ENCODE results near the gene ZFP90. TPM values are rescaled to one million over a fixed set of nuclear protein-coding genes. Genes with fewer than 3 reads are reported as not detected.
A peak's percentile ranks its signal among the peaks of the same experiment; 100 is the strongest.

The ZFP90 gene
- total RNA-seq, 4 donors from 2014 or later = 8.2 to 36.6 (median 9.9) TPM

DNA sequence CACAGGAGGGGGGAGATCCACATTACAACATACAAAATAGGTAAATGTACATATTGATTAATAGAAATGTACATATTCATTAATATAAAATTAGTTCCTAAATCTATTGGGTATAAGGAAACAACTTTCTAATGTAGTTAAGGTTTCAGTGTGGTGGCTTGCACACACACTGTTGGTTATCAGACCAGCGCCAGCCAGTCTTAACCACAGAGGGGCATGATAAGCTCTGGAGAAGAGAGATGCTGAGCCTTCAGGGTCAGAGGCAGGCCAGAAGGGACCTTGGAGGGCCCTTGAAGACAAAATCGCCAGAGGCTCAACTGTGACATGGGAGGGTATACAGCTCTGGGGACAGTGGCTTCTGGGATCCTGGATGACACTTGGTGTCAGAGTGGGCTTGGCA is 10.9 kb upstream of the ZFP90 start:
- no peaks in the 10 kb centered on the region for H3K9me3 ChIP-seq
- ATAC-seq (peak in 1 of 2 donors; percentile 16), DNase-seq (no peak)
- no peak for TF ChIP-seq POLR2A (IDR thresholded peaks at IDR 0.05)
- TF ChIP-seq, protein P1, sequence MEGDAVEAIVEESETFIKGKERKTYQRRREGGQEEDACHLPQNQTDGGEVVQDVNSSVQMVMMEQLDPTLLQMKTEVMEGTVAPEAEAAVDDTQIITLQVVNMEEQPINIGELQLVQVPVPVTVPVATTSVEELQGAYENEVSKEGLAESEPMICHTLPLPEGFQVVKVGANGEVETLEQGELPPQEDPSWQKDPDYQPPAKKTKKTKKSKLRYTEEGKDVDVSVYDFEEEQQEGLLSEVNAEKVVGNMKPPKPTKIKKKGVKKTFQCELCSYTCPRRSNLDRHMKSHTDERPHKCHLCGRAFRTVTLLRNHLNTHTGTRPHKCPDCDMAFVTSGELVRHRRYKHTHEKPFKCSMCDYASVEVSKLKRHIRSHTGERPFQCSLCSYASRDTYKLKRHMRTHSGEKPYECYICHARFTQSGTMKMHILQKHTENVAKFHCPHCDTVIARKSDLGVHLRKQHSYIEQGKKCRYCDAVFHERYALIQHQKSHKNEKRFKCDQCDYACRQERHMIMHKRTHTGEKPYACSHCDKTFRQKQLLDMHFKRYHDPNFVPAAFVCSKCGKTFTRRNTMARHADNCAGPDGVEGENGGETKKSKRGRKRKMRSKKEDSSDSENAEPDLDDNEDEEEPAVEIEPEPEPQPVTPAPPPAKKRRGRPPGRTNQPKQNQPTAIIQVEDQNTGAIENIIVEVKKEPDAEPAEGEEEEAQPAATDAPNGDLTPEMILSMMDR (IDR thresholded peaks at IDR 0.05 in 4 of 5, conservative IDR thresholded peaks at IDR 0.05 in 1 of 5) = no peak
- intact Hi-C loops (cut with DNase I; ENCODE audit: low total_unique reads) (loop anchor here (2.0 to 5.0 kb wide), 2 partner anchors 315 to 604 kb away; partner anchors contain the start of genes CHTF8, TANGO6 and UTP4), in situ Hi-C loops (cut with MboI; ENCODE audit: low sequenced_read_pairs in 4 of 4) (loop anchor here (10.0 to 25.0 kb wide), 6 partner anchors 277 to 759 kb away; partner anchors contain the start of genes HAS3 (in 2 of the 4) and TANGO6 (in 2 of the 4))
- H3K4me1 ChIP-seq = peaks cover 9 to 13% of the 10 kb centered on the region in 2 donors
- no peaks in the 10 kb centered on the region for H3K27me3 ChIP-seq
- no peak overlapping the region for H3K4me3 ChIP-seq
- no peak overlapping the region for H3K27ac ChIP-seq
- H3K36me3 ChIP-seq = no peaks in the 10 kb centered on the region

DNA sequence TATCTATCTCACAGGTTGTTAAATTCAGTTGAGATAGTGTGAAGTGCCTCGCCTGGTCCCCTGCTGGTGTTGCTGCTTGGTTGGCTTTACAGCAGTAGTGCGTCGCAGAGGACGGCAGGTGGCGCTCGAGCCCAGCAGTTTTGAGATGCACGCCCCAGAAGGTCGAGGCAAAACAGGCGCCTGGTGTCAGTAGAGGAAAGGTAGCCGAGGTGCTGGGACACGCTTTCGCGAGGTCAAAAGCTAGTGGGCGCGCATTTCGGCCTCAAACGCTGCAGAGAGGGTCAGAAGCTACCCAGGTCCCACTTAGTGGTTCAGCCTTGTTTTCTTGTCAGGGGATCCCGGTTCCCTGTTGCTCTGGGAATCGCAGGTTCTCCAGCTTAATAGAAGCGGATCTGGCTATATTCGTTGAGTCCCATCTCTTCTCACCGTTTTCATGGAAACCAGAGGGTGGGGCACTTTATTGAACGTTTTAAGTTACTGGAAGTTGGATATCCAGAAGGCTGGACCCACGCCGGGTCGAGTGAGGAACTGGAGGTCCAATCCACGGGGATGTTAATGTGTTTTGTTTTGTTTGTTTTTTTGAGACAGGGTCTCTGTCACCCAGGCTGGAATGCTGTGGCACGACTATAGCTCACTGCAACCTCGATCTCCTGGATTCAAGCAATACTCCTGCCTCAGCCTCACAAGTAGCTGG is 10.3 kb upstream of the ZFP90 start:
- H3K27me3 ChIP-seq = no peaks in the 10 kb centered on the region
- H3K36me3 ChIP-seq = no peaks in the 10 kb centered on the region
- TF ChIP-seq, protein P1 (IDR thresholded peaks at IDR 0.05 in 4 of 5, conservative IDR thresholded peaks at IDR 0.05 in 1 of 5) = peak; percentile 82 to 94 (median 91)
- TF ChIP-seq POLR2A (IDR thresholded peaks at IDR 0.05) = no peak
- DNase-seq = peak; percentile 66 to 77
- peak; percentile 86 to 91 for ATAC-seq
- no peaks in the 10 kb centered on the region for H3K9me3 ChIP-seq
- in situ Hi-C loops (cut with MboI; ENCODE audit: low sequenced_read_pairs in 4 of 4) = loop anchor here (10.0 to 25.0 kb wide), 6 partner anchors 276 to 758 kb away; partner anchors contain the start of genes HAS3 (in 2 of the 4) and TANGO6 (in 2 of the 4)
- intact Hi-C loops (cut with DNase I; ENCODE audit: low total_unique reads) = loop anchor here (2.0 to 5.0 kb wide), 2 partner anchors 314 to 603 kb away; partner anchors contain the start of genes CHTF8, TANGO6 and UTP4
- H3K4me3 ChIP-seq = peak overlapping the region; percentile 23 to 28 (median 24)
- peaks cover 9 to 13% of the 10 kb centered on the region in 2 donors for H3K4me1 ChIP-seq
- H3K27ac ChIP-seq = no peak overlapping the region

DNA sequence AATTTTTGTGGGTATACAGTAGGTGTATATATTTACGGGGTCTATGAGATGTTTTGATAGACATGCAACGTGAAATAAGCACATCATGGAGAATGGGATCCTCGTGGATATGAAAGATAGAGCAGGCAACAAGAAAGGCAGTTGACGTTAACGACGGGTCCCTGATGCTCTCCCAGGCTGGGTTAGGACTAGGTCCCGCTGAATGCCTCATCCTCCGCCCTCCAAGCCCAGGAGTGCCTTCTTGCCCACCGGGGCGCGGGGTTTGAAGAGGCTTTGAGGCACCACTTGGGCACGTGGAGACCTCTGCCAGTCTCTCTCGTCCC is 9.5 kb upstream of the ZFP90 start:
- Histone ChIP-seq H3K27me3 (no peaks in the 10 kb centered on the region), H3K36me3 (no peaks in the 10 kb centered on the region), H3K4me3 (peak overlapping the region; percentile 67 to 88 (median 84)), H3K4me1 (peaks cover 9 to 13% of the 10 kb centered on the region in 2 donors), H3K9me3 (no peaks in the 10 kb centered on the region), H3K27ac (no peak overlapping the region)
- in situ Hi-C loops (cut with MboI; ENCODE audit: low sequenced_read_pairs in 4 of 4) (loop anchor here (10.0 to 25.0 kb wide), 6 partner anchors 275 to 758 kb away; partner anchors contain the start of genes HAS3 (in 2 of the 4) and TANGO6 (in 2 of the 4)), intact Hi-C loops (cut with DNase I; ENCODE audit: low total_unique reads) (loop anchor here (2.0 to 5.0 kb wide), 2 partner anchors 313 to 603 kb away; partner anchors contain the start of genes CHTF8, TANGO6 and UTP4)
- no peak for DNase-seq
- no peak for ATAC-seq
- no peak for TF ChIP-seq POLR2A (IDR thresholded peaks at IDR 0.05)
- TF ChIP-seq, protein P1 (IDR thresholded peaks at IDR 0.05 in 4 of 5, conservative IDR thresholded peaks at IDR 0.05 in 1 of 5) = no peak

DNA sequence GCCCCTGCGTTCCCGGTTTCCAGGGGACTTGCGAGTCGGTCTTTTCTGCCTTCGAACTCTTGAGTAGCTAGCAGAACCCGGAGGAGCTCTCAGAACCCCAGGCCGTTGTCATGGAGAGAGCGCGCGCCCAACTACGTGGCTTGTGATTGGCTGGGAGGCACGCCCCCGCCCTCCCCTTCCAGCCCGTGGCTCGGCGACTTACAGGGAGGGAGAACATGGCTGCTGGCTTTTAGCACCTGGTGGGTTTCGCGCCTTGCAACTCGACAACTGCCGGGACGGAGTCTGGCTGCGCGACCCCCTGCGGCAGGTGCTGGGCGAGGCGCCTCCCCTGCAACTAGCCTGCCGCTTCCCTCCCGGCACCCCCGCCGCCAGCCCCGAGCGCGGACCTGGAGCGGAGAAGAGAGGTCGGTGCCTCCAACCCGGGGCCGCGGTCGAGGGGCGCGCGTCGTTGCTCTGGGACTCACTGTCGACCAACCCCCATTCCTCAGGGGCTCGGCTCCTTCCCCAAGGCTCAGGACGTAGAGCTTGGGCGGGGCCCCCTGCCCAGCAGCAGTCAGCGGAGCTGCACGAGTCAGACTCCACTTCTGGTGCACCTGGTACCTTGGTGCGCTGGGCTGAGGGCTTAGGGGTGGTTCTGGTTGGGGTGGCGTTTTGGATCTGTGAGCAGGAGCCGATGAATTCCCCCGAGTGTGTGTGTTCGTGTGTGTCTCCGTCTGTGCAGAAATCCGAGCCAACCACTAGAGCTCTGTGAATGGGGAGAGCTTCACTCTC is 9.0 kb upstream of the ZFP90 start:
- TF ChIP-seq, protein P1 (IDR thresholded peaks at IDR 0.05 in 4 of 5, conservative IDR thresholded peaks at IDR 0.05 in 1 of 5) = no peak
- no peak for TF ChIP-seq POLR2A (IDR thresholded peaks at IDR 0.05)
- intact Hi-C loops (cut with DNase I; ENCODE audit: low total_unique reads) = loop anchor here (2.0 to 5.0 kb wide), 2 partner anchors 313 to 602 kb away; partner anchors contain the start of genes CHTF8, TANGO6 and UTP4
- DNase-seq = peak; percentile 65 to 75

More for the DNA sequence above, 9.0 kb upstream of the ZFP90 start:
- no peaks in the 10 kb centered on the region for H3K36me3 ChIP-seq
- no peaks in the 10 kb centered on the region for H3K27me3 ChIP-seq
- no peaks in the 10 kb centered on the region for H3K9me3 ChIP-seq
- in situ Hi-C loops (cut with MboI; ENCODE audit: low sequenced_read_pairs in 4 of 4) = loop anchor here (10.0 to 25.0 kb wide), 6 partner anchors 275 to 757 kb away; partner anchors contain the start of genes HAS3 (in 2 of the 4) and TANGO6 (in 2 of the 4)
- peaks cover 9 to 13% of the 10 kb centered on the region in 2 donors for H3K4me1 ChIP-seq
- peak; percentile 84 to 92 for ATAC-seq
- peak overlapping the region; percentile 67 to 88 (median 84) for H3K4me3 ChIP-seq
- no peak overlapping the region for H3K27ac ChIP-seq

All from gastrocnemius medialis (tissue), 4 donors.